Panc1 (cell line): ENCODE measurements around the gene FRMD4A. TPM values are rescaled to one million over a fixed set of nuclear protein-coding genes. Genes with fewer than 3 reads are reported as not detected.

ENCODE experiments used
- ATAC-seq: fragments of 200-7000 bp; cut with Tn5 transposase; 2 replicates; pipeline ENCODE4 v1.9.1; 2020; ENCODE audit warnings: mild to moderate bottlenecking, moderate library complexity
- BruUV-seq: library from RNA; stranded (reverse); fragments of 400-500 nt; replicated peaks from 2 replicates; lab custom pipeline; 2021; lab: Mats Ljungman, UMichigan
- CTCF ChIA-PET: fragments of 300-600 bp; sonication (Branson Sonifier 250); formaldehyde crosslinking; loops from one replicate; lab custom pipeline; 2022; ENCODE audit warnings: antibody characterized with exemption; lab: Charles Lee
- POLR2A ChIA-PET: fragments of 300-600 bp; sonication (Branson Sonifier 250); formaldehyde crosslinking; loops from one replicate; lab custom pipeline; 2022; ENCODE audit warnings: antibody characterized with exemption; lab: Charles Lee
- DNase-seq: peaks from one replicate; pipeline ENCODE4 v3.0.0-alpha.2; 2010; ENCODE audit warnings: low read depth, low spot score
- H3K27ac ChIP-seq: 2 replicates; pipeline ENCODE4 v1.5.1; 2011; ENCODE audit warnings: mild to moderate bottlenecking, low read length, inconsistent platforms
- H3K27me3 ChIP-seq: fragments of 200-500 bp; sonication (Bioruptor generic); 2 replicates; pipeline ENCODE4 v1.6.0; 2014; ENCODE audit warnings: low read length, inconsistent platforms; ENCODE audit not compliant: control insufficient read depth, insufficient read depth
- H3K36me3 ChIP-seq: fragments of 200-500 bp; sonication (Bioruptor generic); 2 replicates; pipeline ENCODE4 v1.5.1; 2014; ENCODE audit warnings: inconsistent platforms, mild to moderate bottlenecking, low read length, moderate library complexity; ENCODE audit not compliant: control insufficient read depth, insufficient read depth
- H3K4me1 ChIP-seq: 2 replicates; pipeline ENCODE4 v1.5.1; 2011; ENCODE audit warnings: inconsistent platforms, mild to moderate bottlenecking, low read length, moderate library complexity; ENCODE audit not compliant: control insufficient read depth, insufficient read depth
- H3K4me3 ChIP-seq, 2 experiments: 2 replicates each; pipeline ENCODE4 v1.5.1; 2011 to 2012; ENCODE audit warnings: low read depth in 2 of 2, low read length in 2 of 2, mild to moderate bottlenecking in 2 of 2, inconsistent platforms in 1 of 2, moderate library complexity in 1 of 2
- H3K9me3 ChIP-seq: fragments of 200-500 bp; sonication (Bioruptor generic); 2 replicates; pipeline ENCODE4 v1.5.1; 2014; ENCODE audit warnings: low read depth, mild to moderate bottlenecking, inconsistent platforms, low read length, moderate library complexity; ENCODE audit not compliant: control insufficient read depth, insufficient read depth
- CTCF ChIP-seq: fragments of 450-650 bp; IDR thresholded peaks from 2 replicates; pipeline ENCODE4 v1.5.1; 2017; ENCODE audit warnings: mild to moderate bottlenecking
- POLR2AphosphoS5 ChIP-seq: IDR thresholded peaks from 2 replicates; pipeline ENCODE4 v1.6.1; 2012; ENCODE audit warnings: mild to moderate bottlenecking, low read depth, low read length, moderate library complexity
- REST ChIP-seq, 2 experiments: IDR thresholded peaks; 2 replicates each; pipeline ENCODE4 v1.6.1; 2011 to 2012; ENCODE audit warnings: low read depth in 2 of 2, control low read depth in 1 of 2, low read length in 1 of 2, mild to moderate bottlenecking in 1 of 2, moderate library complexity in 1 of 2; ENCODE audit not compliant: insufficient read depth in 1 of 2
- SIN3A ChIP-seq: IDR thresholded peaks from 2 replicates; pipeline ENCODE4 v1.6.1; 2012; ENCODE audit warnings: low read depth, mild to moderate bottlenecking, low read length, moderate library complexity, borderline replicate concordance; ENCODE audit not compliant: insufficient read depth
- TCF7L2 ChIP-seq: IDR thresholded peaks from 2 replicates; pipeline ENCODE4 v1.6.1; 2011; ENCODE audit warnings: mild to moderate bottlenecking, low read depth, low read length, inconsistent platforms
- in situ Hi-C: cut with HindIII; loops from 2 replicates; pipeline ENCODE4 v1.10.0; 2016; ENCODE audit warnings: low sequenced_read_pairs, low pct_unique_long_range_greater_than_20kb
- intact Hi-C: fragments of 100-400 bp; cut with micrococcal nuclease; formaldehyde crosslinking; loops from one replicate; pipeline ENCODE4 v1.10.0; 2022; ENCODE audit not compliant: unreplicated experiment
- total RNA-seq: library from RNA; stranded (reverse); gene quantifications from one replicate; pipeline ENCODE4 v1.2.1, GENCODE V29; 2021; ENCODE audit not compliant: unreplicated experiment

The FRMD4A gene
- total RNA-seq, 1 experiment from 2014 or later: 7.1 TPM

GRCh38 chr10:13984647-13985155, 346.0 kb downstream of the FRMD4A start:
- Histone ChIP-seq H3K27me3 (no peaks in the 10 kb centered on the region), H3K27ac (peak overlapping the region; percentile 52; the same call in 1 of the 2 replicates), H3K36me3 (no peaks in the 10 kb centered on the region), H3K9me3 (no peaks in the 10 kb centered on the region), H3K4me1 (no peaks in the 10 kb centered on the region), H3K4me3 (no peak overlapping the region)
- ChIA-PET CTCF (no interaction called here), POLR2A (no interaction called here)
- ATAC-seq (peak; percentile 77), DNase-seq (peak; percentile 76)
- in situ Hi-C loops: no loop called here
- intact Hi-C loops: no loop called here
- TF ChIP-seq CTCF: no peak
- TF ChIP-seq POLR2AphosphoS5: no peak
- TF ChIP-seq TCF7L2: no peak
- no peak for TF ChIP-seq SIN3A
- no peak for TF ChIP-seq REST (IDR thresholded peaks at IDR 0.05; ENCODE audit: insufficient read depth in 1 of 2, low read depth in 2 of 2, low read length in 1 of 2)
- BruUV-seq: no TSS peak

DNA sequence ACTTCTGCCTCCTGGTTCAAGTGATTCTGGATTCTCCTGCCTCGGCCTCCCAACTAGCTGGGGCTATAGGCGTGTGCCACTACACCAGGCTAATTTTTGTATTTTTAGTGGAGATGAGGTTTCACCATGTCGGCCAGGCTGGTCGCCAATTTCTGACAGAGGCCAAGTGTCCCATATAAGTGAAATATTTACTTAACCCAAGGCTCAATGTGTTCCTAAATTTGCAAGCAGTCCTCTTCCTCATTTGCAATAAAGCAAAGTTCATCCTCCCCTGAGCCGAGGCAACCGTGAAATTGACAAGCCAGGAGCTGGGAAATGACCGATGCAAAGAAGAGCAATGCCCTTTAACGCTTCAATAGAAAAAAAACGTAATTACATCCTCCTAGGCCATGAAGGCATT, 347.7 kb downstream of the FRMD4A start:
- DNase-seq (no peak), ATAC-seq (no peak)
- H3K27ac ChIP-seq: no peak overlapping the region
- intact Hi-C loops (no loop called here), in situ Hi-C loops (no loop called here)
- no TSS peak for BruUV-seq
- no peaks in the 10 kb centered on the region for H3K36me3 ChIP-seq
- no peaks in the 10 kb centered on the region for H3K27me3 ChIP-seq
- H3K9me3 ChIP-seq: no peaks in the 10 kb centered on the region
- ChIA-PET POLR2A (no interaction called here), CTCF (no interaction called here)
- H3K4me1 ChIP-seq: no peaks in the 10 kb centered on the region
- TF ChIP-seq CTCF (no peak), REST (IDR thresholded peaks at IDR 0.05; ENCODE audit: insufficient read depth in 1 of 2, low read depth in 2 of 2, low read length in 1 of 2) (no peak), POLR2AphosphoS5 (no peak), TCF7L2 (no peak), SIN3A (no peak)
- H3K4me3 ChIP-seq: no peak overlapping the region
